IPS DF 6.9 (cell line): ENCODE results near the gene EXOC4.

Source experiments
- DNase-seq: peaks from one replicate; pipeline ENCODE4 v3.0.0-alpha.2; 2013; ENCODE audit warnings: low read depth, low spot score
- H3K27ac ChIP-seq: one replicate; pipeline ENCODE4 v1.5.1; 2013; ENCODE audit warnings: low read length, control low read depth
- H3K27me3 ChIP-seq: 2 replicates; pipeline ENCODE4 v1.6.1; 2013; ENCODE audit warnings: mild to moderate bottlenecking, low read length; ENCODE audit not compliant: control insufficient read depth, insufficient read depth
- H3K36me3 ChIP-seq: 2 replicates; pipeline ENCODE4 v1.6.1; 2013; ENCODE audit warnings: low read length; ENCODE audit not compliant: control insufficient read depth, insufficient read depth
- H3K4me1 ChIP-seq: 2 replicates; pipeline ENCODE4 v1.6.1; 2013; ENCODE audit warnings: low read length; ENCODE audit not compliant: control insufficient read depth, insufficient read depth
- H3K4me3 ChIP-seq: 2 replicates; pipeline ENCODE4 v1.5.1; 2013; ENCODE audit warnings: mild to moderate bottlenecking, low read length
- H3K9me3 ChIP-seq: 2 replicates; pipeline ENCODE4 v1.6.1; 2013; ENCODE audit warnings: low read length, inconsistent platforms; ENCODE audit not compliant: control insufficient read depth, insufficient read depth
- WGBS: extraction: QIAGEN DNeasy Blood & Tissue Kit; methylation state at CpG from one replicate; pipeline ENCODE4 v1.1.7; 2013; ENCODE audit warnings: mixed read lengths, missing lambda C conversion rate; ENCODE audit not compliant: insufficient read length, insufficient coverage; 5-methylcytosine and 5-hydroxymethylcytosine counted together

Gene EXOC4

DNA sequence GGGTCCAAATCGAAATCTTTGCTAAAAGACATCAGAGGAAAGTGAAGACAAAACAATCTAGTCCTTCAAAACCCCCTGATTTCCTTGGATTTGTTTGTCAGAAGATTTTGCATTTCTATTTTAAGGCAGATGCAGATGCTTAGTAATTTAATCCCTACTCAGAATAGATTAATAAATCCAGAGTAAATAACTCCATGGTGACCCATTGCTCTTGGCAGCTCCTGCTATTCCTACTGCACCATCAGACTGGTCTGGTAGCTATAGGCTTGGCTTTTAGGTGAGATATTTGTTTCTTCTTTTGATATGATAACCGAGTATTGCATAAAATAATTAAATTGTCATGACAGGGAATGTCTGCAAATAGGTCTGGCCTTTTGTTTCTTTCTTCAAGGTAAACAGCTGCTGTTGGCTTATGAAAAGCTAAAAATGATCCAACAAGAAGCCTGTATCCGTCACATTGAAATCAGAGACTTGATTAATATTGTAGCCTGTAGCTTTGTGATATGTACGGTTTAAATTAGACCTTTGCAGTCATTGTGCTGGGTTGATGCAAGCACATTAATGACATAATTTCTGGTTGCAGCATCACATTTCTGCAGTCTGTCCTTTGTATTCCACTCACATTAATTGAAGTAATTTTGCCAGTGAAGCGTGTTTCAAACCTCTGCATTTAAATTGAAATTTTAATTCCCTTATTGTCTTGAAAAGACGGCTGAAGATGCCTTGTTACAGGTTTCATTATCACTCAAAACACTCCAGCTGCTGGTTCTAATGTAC, 40.7 kb downstream of the EXOC4 start:
- no peak for DNase-seq

GRCh38 chr7:133294234-133294633, 41.4 kb downstream of the EXOC4 start:
- H3K27me3 ChIP-seq, result no peaks in the 10 kb centered on the region
- H3K27ac ChIP-seq, result no peak overlapping the region
- no peak for DNase-seq
- no peaks in the 10 kb centered on the region for H3K9me3 ChIP-seq
- H3K4me3 ChIP-seq, result no peak overlapping the region
- no peaks in the 10 kb centered on the region for H3K4me1 ChIP-seq
- H3K36me3 ChIP-seq, result no peaks in the 10 kb centered on the region

More for the DNA sequence above, 40.7 kb downstream of the EXOC4 start:
- Histone ChIP-seq H3K9me3 (no peaks in the 10 kb centered on the region), H3K36me3 (no peaks in the 10 kb centered on the region; the same call in 1 of the 2 replicates), H3K27ac (no peak overlapping the region), H3K27me3 (no peaks in the 10 kb centered on the region), H3K4me3 (no peak overlapping the region), H3K4me1 (no peaks in the 10 kb centered on the region)
- no CpG with 5 or more reads among the region's 6 CpGs for WGBS

- H3K4me1 ChIP-seq, result no peaks in the 10 kb centered on the region
- H3K27ac ChIP-seq, result no peak overlapping the region
- DNase-seq, result no peak
- H3K4me3 ChIP-seq, result no peak overlapping the region
- H3K27me3 ChIP-seq, result no peaks in the 10 kb centered on the region
- no peaks in the 10 kb centered on the region for H3K9me3 ChIP-seq
- no peaks in the 10 kb centered on the region for H3K36me3 ChIP-seq
- no CpG with 5 or more reads among the region's 3 CpGs for WGBS
These were observed 42.6 kb downstream of the EXOC4 start for GRCh38 chr7:133295484-133295883.

- no peaks in the 10 kb centered on the region for H3K36me3 ChIP-seq
- no peak for DNase-seq
- H3K4me1 ChIP-seq, result no peaks in the 10 kb centered on the region
- H3K27me3 ChIP-seq, result no peaks in the 10 kb centered on the region
- H3K4me3 ChIP-seq, result no peak overlapping the region
- H3K9me3 ChIP-seq, result no peaks in the 10 kb centered on the region
- no peak overlapping the region for H3K27ac ChIP-seq
- WGBS, result 100% methylated on average over 1 of the region's 1 CpG
These were observed 44.2 kb downstream of the EXOC4 start for GRCh38 chr7:133297093-133297492.

DNA sequence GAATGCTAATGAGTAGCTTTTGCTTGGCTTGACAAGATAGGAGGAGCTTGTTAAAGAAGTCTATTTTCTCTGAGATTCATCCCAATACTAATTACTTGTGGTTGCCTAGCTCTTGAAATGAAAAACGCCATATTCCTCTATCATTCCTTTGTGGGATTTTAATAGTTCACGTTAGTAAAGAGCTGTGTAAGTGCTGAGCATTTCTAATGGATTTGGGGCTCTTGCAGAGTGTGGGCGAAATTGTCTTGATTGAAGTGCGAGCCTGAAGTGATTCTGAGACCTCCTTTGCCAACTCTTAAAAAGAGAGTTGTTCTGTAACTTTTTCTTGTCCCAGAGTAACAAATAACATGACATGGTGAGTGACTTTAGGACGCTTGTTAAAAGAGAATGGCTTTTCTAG, 45.2 kb downstream of the EXOC4 start:
- no peak overlapping the region for H3K4me3 ChIP-seq
- no peak overlapping the region for H3K27ac ChIP-seq
- no peaks in the 10 kb centered on the region for H3K27me3 ChIP-seq
- no peak for DNase-seq
- no CpG with 5 or more reads among the region's 5 CpGs for WGBS
- H3K9me3 ChIP-seq, result no peaks in the 10 kb centered on the region
- no peaks in the 10 kb centered on the region for H3K4me1 ChIP-seq
- no peaks in the 10 kb centered on the region for H3K36me3 ChIP-seq

DNA sequence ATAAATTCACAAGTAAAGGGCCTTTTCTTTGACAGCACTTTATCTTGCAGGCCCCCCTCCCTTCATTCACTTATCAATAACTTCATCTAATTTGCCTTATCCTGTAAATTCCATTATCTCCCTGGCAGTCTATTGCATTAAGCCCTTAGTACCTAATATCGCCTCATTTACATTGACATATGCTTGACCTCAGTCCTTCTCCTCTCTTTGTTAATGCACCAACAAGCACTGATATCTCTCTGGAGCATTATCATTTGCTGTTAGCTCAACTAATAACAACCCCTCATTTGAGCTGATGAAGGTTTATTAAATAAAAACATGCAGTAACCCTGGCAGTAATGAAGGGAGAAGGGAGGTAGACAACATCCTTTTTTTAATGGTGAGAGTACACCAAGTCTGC, 46.8 kb downstream of the EXOC4 start:
- Histone ChIP-seq H3K9me3 (no peaks in the 10 kb centered on the region), H3K4me1 (no peaks in the 10 kb centered on the region), H3K27me3 (no peaks in the 10 kb centered on the region), H3K27ac (no peak overlapping the region), H3K4me3 (no peak overlapping the region), H3K36me3 (no peaks in the 10 kb centered on the region)
- 100% methylated on average over 1 of the region's 1 CpG for WGBS
- no peak for DNase-seq

DNA sequence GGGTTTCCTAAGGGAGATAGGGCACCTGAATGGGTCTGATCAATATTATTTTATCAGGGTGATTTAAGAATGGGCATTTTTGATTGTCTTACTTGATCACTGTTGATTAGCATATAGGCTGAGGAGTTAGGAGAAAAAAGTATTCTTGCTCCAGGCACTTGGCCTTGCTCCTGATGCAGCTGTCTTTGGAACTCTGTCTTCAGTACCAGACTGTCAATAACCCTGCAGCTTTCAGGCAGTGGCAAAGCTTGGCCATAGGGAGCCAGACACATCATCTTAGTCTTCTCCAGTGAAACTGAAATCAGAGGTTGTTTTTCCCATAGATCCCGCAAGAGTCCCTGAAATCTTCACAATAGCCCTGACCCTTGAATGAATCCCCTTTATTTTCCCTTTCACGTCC, 47.2 kb downstream of the EXOC4 start:
- Histone ChIP-seq H3K4me3 (no peak overlapping the region), H3K27ac (no peak overlapping the region), H3K9me3 (no peaks in the 10 kb centered on the region), H3K4me1 (no peaks in the 10 kb centered on the region), H3K36me3 (no peaks in the 10 kb centered on the region), H3K27me3 (no peaks in the 10 kb centered on the region)
- no CpG with 5 or more reads among the region's 2 CpGs for WGBS
- no peak for DNase-seq

- no CpG with 5 or more reads among the region's 5 CpGs for WGBS
- H3K27me3 ChIP-seq, result no peaks in the 10 kb centered on the region
- no peaks in the 10 kb centered on the region for H3K9me3 ChIP-seq
- no peak for DNase-seq
- no peak overlapping the region for H3K4me3 ChIP-seq
- H3K4me1 ChIP-seq, result no peaks in the 10 kb centered on the region
- H3K36me3 ChIP-seq, result no peaks in the 10 kb centered on the region
- H3K27ac ChIP-seq, result no peak overlapping the region
These were observed 47.9 kb downstream of the EXOC4 start for GRCh38 chr7:133300811-133301210.

GRCh38 chr7:133301444-133301843, 48.6 kb downstream of the EXOC4 start:
- Histone ChIP-seq H3K9me3 (no peaks in the 10 kb centered on the region), H3K27me3 (no peaks in the 10 kb centered on the region), H3K4me1 (no peaks in the 10 kb centered on the region), H3K4me3 (no peak overlapping the region), H3K27ac (no peak overlapping the region), H3K36me3 (no peaks in the 10 kb centered on the region)
- no peak for DNase-seq
- no CpG with 5 or more reads among the region's 2 CpGs for WGBS

DNA sequence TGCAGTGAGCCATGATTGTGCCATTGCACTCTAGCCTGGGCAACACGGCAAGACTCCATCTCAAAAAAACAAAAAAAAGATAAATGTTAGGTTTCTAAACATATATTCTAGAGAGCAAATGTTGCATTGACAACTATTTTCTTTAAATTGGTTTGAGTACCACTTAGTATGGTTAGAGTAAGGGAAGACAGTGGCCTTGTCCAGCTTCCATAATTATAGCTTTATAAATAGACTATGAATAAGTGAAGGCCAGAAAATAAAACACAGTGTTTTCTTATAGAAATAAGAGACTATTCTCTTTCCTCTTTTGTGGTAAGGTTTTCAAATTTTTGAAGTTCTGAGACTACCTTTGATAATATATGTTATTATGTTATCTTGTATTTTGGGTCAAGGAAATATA, 50.5 kb downstream of the EXOC4 start:
- Histone ChIP-seq H3K27ac (no peak overlapping the region), H3K27me3 (no peaks in the 10 kb centered on the region), H3K36me3 (no peaks in the 10 kb centered on the region), H3K9me3 (no peaks in the 10 kb centered on the region), H3K4me1 (no peaks in the 10 kb centered on the region), H3K4me3 (no peak overlapping the region)
- no peak for DNase-seq
- no CpG with 5 or more reads among the region's 1 CpG for WGBS

DNA sequence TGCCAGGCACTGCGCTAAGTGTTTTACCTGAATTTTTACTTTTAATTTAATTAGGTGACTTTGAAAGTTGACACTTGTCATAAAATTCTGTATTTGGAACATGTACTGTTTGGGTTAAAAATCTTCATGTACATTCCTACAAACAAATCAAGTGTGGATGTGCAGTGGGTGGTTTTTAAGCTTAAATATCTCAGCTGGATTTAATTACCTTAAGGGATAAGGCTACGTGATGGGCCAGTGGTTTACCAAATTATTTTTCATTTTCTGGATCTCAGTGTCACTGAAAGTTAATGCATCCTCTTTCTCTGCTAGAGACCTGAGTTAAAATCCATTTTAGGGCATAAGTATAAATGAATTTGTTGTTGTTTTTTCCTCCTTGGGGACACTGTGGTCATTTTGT, 51.1 kb downstream of the EXOC4 start:
- no CpG with 5 or more reads among the region's 2 CpGs for WGBS
- Histone ChIP-seq H3K4me1 (no peaks in the 10 kb centered on the region), H3K9me3 (no peaks in the 10 kb centered on the region), H3K4me3 (no peak overlapping the region), H3K27ac (no peak overlapping the region), H3K27me3 (no peaks in the 10 kb centered on the region), H3K36me3 (no peaks in the 10 kb centered on the region)
- no peak for DNase-seq
